ENCODE data around the gene RADX.

The RADX gene

DNA sequence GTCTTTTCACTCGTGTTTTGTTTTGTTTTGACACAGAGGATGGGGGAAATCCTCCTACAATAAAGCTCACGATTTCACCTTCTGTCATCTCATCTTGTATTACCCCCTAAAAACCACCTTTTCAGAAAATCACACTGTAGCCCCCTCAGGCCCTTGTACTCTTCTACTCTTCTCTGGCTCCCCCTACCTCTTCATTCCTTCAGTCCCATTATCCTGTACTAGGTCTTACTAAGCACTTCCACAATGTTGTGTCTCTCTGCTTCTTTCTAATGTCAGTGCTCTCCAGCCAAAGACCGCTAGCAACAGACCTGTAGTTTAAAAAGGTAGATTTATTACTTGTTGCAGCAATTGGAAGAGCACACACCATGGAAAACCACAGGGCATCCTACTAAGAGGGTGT is 84.7 kb downstream of the RADX start:
- DNase-seq, result no peak

- peak; percentile 30 for DNase-seq
These were observed 86.9 kb downstream of the RADX start for GRCh38 chrX:106698693-106699092.

- DNase-seq, result no peak
These were observed 90.9 kb downstream of the RADX start for GRCh38 chrX:106702636-106703035.

- no peak for DNase-seq
These were observed 94.7 kb downstream of the RADX start for GRCh38 chrX:106706466-106706865.

DNA sequence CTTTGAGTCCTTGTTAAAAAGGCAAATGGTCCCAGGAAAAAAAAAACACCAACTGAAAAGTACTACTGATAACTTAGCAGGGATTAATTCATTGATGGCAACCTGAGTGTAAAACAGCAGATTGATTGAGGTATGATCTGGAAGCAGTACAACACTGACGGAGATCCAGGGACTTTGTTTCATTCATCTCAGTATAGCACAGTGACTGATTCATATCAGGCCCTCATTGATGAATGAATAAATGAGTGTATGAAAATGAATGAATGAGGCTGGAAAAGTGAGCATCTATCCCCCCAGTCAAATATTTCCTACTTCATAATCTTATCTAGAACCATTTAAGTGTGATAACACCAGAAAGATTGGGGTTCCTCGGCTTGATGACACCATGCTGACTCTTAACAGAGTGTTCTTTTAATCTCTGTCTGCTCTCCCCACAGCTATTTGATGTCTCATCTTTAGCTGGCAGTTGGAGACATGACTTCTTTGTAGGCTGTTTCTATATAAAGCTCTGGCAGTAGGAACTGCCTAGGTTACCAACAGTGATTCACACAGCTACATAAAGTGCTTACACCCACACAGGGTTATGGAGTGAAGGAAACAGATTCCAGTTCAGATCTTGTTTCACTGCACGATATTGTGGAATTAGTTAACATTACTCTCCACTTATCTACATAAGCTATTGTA is 96.1 kb downstream of the RADX start:
- DNase-seq, result peak; percentile 80

- DNase-seq, result no peak
These were observed 99.0 kb downstream of the RADX start for GRCh38 chrX:106710771-106711170.

- no peak for DNase-seq
These were observed 99.6 kb downstream of the RADX start for GRCh38 chrX:106711375-106711774.

DNA sequence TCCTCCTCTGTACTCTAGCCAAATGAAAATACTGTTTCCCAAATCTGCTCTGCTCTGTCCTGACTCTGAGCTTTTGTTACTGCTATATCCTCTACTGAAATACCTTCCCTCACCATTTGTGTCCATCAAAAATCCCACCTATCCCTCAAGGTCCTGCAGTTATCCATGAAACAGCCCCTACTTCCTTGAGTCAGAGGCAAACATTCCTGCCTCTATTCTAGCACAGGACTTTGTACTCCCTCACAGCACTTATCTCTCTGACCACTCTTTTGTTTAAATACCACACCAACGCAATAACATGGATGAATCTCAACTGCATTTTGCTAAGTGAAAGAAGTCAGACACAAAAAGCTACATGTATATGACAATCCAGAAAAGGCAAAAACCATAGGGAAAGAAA is 104.2 kb downstream of the RADX start:
- DNase-seq, result no peak

DNA sequence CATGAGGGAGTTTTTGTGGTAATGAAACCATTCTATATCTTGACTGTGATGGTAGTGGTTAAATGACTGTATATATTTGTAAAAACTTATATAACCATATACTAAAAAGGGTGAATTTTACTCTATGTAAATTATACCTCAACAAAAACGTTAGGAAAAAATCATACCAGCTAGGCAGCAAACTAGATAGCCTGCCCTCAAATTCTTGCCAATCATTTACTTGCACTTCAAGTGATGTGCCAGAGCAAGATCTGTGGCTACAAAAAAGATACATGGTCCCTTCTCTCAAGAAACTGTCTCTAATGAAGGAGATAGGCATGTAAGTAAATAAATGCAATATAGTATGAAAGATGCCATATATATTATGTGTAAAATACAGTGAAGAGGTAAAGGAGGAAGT is 104.7 kb downstream of the RADX start:
- no peak for DNase-seq

- DNase-seq, result no peak
These were observed 106.9 kb downstream of the RADX start for GRCh38 chrX:106718709-106719108.

DNA sequence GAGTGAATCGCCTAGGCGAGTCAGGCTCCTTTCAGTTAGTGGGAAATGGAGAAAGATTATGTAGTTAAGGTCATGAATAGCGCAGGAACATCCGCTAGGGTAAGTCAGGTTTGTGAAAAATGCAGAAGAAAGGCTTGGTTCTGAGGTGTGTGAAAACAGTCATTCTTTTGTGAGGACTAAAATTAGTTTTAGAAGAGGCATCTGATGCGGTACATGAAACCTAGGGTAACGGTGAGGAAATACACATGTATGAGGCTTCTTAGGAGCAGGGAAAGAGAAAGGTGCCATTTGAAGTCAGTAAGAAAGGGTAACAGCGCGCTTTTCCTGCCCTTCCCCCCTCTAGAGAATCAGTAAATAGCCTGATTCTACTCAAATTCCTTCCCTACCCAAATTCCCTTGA is 114.2 kb downstream of the RADX start:
- DNase-seq, result no peak

DNA sequence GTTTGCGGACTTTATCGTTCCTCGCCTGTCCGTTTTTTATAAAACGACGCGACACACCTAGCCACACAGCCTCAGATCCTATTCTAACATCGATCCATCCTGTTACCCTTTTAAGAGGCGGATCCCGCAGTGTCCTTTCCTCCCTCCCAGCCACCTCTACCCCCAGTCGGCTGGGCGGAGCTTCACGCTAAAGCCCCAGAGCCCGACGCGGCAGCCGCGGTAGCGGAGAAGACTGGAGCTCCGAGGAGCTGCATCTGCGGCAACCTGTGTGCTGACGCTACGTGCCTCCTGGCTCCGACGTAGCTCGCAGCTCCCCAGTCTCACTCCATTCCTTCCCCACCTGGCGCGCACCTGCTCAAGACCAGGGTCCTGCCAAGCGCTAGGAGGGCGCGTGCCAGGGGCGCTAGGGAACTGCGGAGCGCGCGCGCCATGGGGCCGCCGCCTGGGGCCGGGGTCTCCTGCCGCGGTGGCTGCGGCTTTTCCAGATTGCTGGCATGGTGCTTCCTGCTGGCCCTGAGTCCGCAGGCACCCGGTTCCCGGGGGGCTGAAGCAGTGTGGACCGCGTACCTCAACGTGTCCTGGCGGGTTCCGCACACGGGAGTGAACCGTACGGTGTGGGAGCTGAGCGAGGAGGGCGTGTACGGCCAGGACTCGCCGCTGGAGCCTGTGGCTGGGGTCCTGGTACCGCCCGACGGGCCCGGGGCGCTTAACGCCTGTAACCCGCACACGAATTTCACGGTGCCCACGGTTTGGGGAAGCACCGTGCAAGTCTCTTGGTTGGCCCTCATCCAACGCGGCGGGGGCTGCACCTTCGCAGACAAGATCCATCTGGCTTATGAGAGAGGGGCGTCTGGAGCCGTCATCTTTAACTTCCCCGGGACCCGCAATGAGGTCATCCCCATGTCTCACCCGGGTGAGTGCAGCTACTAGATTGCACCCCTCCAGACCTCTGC is 115.0 kb downstream of the RADX start, which contains the start of gene RNF128:
Gene RNF128, plus strand, starts transcription at position 217 of the 953 bp plus-strand sequence. Its CDS starts 213 bp downstream, at position 430.
- peak; percentile 25 for DNase-seq

GRCh38 chrX:106728337-106728736 is 116.6 kb downstream of the RADX start:
- DNase-seq, result no peak
